ENCODE data around the gene LCE1D. TPM values are rescaled to one million over a fixed set of nuclear protein-coding genes. Genes with fewer than 3 reads are reported as not detected.

LCE1D gene
- total and polyA plus RNA-seq, 4 donors, result not detected

DNA sequence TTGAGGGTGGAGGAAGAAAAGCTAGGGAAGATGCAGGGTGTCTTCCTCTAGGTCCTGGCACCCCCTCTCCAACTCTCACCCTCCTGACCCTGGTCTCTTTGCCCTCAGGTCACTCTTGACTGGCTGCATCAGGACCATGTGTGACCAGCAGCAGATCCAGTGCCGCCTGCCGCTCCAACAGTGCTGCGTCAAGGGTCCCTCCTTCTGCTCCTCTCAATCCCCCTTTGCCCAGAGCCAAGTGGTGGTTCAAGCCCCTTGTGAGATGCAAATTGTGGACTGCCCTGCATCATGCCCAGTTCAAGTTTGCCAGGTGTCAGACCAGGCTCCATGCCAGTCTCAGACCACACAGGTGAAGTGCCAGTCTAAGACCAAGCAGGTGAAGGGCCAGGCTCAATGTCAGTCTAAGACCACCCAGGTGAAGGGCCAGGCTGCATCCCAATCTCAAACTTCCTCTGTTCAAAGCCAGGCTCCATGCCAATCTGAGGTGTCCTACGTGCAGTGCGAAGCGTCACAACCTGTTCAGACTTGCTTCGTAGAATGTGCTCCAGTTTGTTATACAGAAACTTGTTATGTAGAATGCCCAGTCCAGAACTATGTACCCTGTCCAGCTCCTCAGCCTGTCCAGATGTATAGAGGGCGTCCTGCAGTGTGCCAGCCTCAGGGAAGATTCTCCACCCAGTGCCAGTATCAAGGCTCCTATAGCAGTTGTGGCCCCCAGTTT lies 36.9 kb upstream of the LCE1D start:
- Histone ChIP-seq H3K27me3 (ENCODE audit: control insufficient read depth in 3 of 3, insufficient read depth in 3 of 3, low read length in 2 of 3) (no peaks in the 10 kb centered on the region), H3K4me1 (ENCODE audit: control insufficient read depth in 5 of 5, insufficient read depth in 5 of 5, low read length in 5 of 5) (no peaks in the 10 kb centered on the region), H3K36me3 (ENCODE audit: control insufficient read depth in 4 of 4, insufficient read depth in 4 of 4, low read length in 4 of 4) (no peaks in the 10 kb centered on the region), H3K9ac (ENCODE audit: insufficient read depth in 1 of 2, low read length in 2 of 2) (no peak overlapping the region), H3K9me3 (ENCODE audit: control insufficient read depth in 4 of 4, insufficient read depth in 3 of 4, low read length in 3 of 4) (peaks cover 0 to 8% (median 0%) of the 10 kb centered on the region in 4 donors), H3K4me3 (no peak overlapping the region), H3K27ac (ENCODE audit: low read depth in 1 of 2, low read length in 1 of 2) (no peak overlapping the region)
- 73 to 87% methylated on average over 8 of the region's 8 CpGs for WGBS, 2 donors
- DNase-seq, result no peak
- TF ChIP-seq, protein P1, sequence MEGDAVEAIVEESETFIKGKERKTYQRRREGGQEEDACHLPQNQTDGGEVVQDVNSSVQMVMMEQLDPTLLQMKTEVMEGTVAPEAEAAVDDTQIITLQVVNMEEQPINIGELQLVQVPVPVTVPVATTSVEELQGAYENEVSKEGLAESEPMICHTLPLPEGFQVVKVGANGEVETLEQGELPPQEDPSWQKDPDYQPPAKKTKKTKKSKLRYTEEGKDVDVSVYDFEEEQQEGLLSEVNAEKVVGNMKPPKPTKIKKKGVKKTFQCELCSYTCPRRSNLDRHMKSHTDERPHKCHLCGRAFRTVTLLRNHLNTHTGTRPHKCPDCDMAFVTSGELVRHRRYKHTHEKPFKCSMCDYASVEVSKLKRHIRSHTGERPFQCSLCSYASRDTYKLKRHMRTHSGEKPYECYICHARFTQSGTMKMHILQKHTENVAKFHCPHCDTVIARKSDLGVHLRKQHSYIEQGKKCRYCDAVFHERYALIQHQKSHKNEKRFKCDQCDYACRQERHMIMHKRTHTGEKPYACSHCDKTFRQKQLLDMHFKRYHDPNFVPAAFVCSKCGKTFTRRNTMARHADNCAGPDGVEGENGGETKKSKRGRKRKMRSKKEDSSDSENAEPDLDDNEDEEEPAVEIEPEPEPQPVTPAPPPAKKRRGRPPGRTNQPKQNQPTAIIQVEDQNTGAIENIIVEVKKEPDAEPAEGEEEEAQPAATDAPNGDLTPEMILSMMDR (IDR thresholded peaks at IDR 0.05; ENCODE audit: control extremely low read depth, extremely low read depth), result no peak
- ATAC-seq (ENCODE audit: insufficient read depth, low FRiP score), result no peak

DNA sequence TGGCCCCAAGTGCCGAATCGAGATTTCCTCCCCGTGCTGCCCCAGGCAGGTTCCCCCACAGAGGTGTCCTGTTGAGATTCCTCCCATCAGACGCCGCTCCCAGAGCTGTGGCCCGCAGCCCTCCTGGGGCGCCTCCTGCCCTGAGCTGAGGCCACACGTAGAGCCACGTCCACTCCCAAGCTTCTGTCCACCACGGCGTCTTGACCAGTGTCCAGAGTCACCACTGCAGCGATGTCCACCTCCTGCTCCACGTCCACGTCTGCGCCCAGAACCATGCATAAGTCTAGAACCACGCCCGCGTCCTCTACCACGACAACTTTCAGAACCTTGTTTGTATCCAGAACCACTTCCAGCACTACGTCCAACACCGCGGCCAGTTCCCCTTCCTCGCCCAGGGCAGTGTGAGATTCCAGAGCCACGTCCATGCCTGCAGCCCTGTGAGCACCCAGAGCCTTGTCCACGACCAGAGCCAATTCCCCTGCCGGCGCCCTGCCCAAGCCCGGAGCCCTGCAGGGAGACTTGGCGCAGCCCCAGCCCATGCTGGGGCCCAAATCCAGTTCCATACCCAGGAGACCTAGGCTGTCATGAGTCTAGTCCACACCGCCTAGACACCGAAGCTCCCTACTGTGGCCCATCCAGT lies 35.9 kb upstream of the LCE1D start:
- no peak for DNase-seq
- no peak overlapping the region for H3K4me3 ChIP-seq
- TF ChIP-seq, protein P1 (IDR thresholded peaks at IDR 0.05; ENCODE audit: control extremely low read depth, extremely low read depth), result no peak
- H3K4me1 ChIP-seq (ENCODE audit: control insufficient read depth in 5 of 5, insufficient read depth in 5 of 5, low read length in 5 of 5), result no peaks in the 10 kb centered on the region
- ATAC-seq (ENCODE audit: insufficient read depth, low FRiP score), result no peak
- H3K9ac ChIP-seq (ENCODE audit: insufficient read depth in 1 of 2, low read length in 2 of 2), result no peak overlapping the region
- H3K27me3 ChIP-seq (ENCODE audit: control insufficient read depth in 3 of 3, insufficient read depth in 3 of 3, low read length in 2 of 3), result no peaks in the 10 kb centered on the region
- no peak overlapping the region for H3K27ac ChIP-seq (ENCODE audit: low read depth in 1 of 2, low read length in 1 of 2)
- peaks cover 0 to 8% (median 0%) of the 10 kb centered on the region in 4 donors for H3K9me3 ChIP-seq (ENCODE audit: control insufficient read depth in 4 of 4, insufficient read depth in 3 of 4, low read length in 3 of 4)
- no peaks in the 10 kb centered on the region for H3K36me3 ChIP-seq (ENCODE audit: control insufficient read depth in 4 of 4, insufficient read depth in 4 of 4, low read length in 4 of 4)
- WGBS, 2 donors, result 91 to 96% methylated on average over 31 of the region's 31 CpGs

DNA sequence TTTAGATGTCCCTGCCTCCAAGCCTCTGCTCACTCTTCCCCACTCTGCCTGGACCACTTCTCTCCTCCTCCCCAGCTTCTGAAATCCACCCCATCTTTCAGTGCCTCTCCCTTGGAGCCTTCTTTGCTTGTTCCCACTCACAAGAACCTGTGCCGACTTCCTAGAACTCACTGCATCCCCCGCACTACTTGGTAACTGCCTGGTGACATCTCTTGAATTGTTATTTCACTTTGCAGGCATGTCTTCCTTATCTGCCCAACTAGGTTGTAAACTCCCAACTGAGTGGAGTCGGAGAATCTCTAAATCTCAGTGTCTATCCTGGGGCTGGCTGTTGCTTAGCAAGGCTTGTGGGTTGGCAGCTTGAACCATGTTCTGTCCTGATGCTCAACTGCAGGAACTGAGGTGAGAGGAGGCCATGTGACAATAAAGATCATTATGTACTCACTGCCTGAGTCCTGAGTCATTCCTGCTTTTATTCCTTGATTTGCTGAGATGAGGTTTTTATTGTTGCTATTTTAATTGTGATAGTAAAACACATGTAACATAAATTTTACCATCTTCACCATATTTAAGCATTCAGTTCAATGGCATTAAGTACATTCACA lies 34.8 kb upstream of the LCE1D start:
- WGBS, 2 donors, result 87 to 92% methylated on average over 3 of the region's 3 CpGs
- TF ChIP-seq, protein P1 (IDR thresholded peaks at IDR 0.05; ENCODE audit: control extremely low read depth, extremely low read depth), result no peak
- no peak overlapping the region for H3K4me3 ChIP-seq
- no peak overlapping the region for H3K9ac ChIP-seq (ENCODE audit: insufficient read depth in 1 of 2, low read length in 2 of 2)
- DNase-seq (no peak), ATAC-seq (ENCODE audit: insufficient read depth, low FRiP score) (no peak)
- H3K27me3 ChIP-seq (ENCODE audit: control insufficient read depth in 3 of 3, insufficient read depth in 3 of 3, low read length in 2 of 3), result no peaks in the 10 kb centered on the region
- H3K9me3 ChIP-seq (ENCODE audit: control insufficient read depth in 4 of 4, insufficient read depth in 3 of 4, low read length in 3 of 4), result peaks cover 0 to 11% (median 0%) of the 10 kb centered on the region in 4 donors
- H3K36me3 ChIP-seq (ENCODE audit: control insufficient read depth in 4 of 4, insufficient read depth in 4 of 4, low read length in 4 of 4), result no peaks in the 10 kb centered on the region
- no peak overlapping the region for H3K27ac ChIP-seq (ENCODE audit: low read depth in 1 of 2, low read length in 1 of 2)
- no peaks in the 10 kb centered on the region for H3K4me1 ChIP-seq (ENCODE audit: control insufficient read depth in 5 of 5, insufficient read depth in 5 of 5, low read length in 5 of 5)
